GM23338 (cell line): Measurements from ENCODE around the gene ABCA1. TPM values are rescaled to one million over a fixed set of nuclear protein-coding genes. Genes with fewer than 3 reads are reported as not detected.

Experiments
- ATAC-seq: fragments of 200-7000 bp; cut with Tn5 transposase; 3 replicates; pipeline ENCODE4 v1.9.1; 2020
- DNase-seq: peaks from one replicate; pipeline ENCODE4 v3.0.0-alpha.2; 2015; ENCODE audit warnings: low spot score
- H2AFZ ChIP-seq: fragments of 200-600 bp; sonication (generic); 2 replicates; pipeline ENCODE4 v1.8.0; 2016; ENCODE audit warnings: antibody characterized with exemption, mild to moderate bottlenecking, moderate library complexity
- H3F3A ChIP-seq: fragments of 200-600 bp; sonication (generic); replicated peaks from 2 replicates; pipeline ENCODE4 v1.8.0; 2017; ENCODE audit warnings: antibody characterized with exemption, mixed run types, low read depth
- H3K27ac ChIP-seq: fragments of 200-600 bp; sonication (generic); 2 replicates; pipeline ENCODE4 v1.6.1; 2016; ENCODE audit warnings: low read depth
- H3K27me3 ChIP-seq: fragments of 200-600 bp; sonication (generic); 2 replicates; pipeline ENCODE4 v1.8.0; 2016; ENCODE audit warnings: mild to moderate bottlenecking, mixed run types, moderate library complexity; ENCODE audit not compliant: insufficient read depth
- H3K36me3 ChIP-seq: fragments of 200-600 bp; sonication (generic); 2 replicates; pipeline ENCODE4 v1.8.0; 2016; ENCODE audit warnings: mild to moderate bottlenecking; ENCODE audit not compliant: insufficient read depth
- H3K4me1 ChIP-seq: fragments of 200-600 bp; sonication (generic); 2 replicates; pipeline ENCODE4 v1.8.0; 2016; ENCODE audit warnings: mild to moderate bottlenecking, moderate library complexity; ENCODE audit not compliant: insufficient read depth
- H3K4me2 ChIP-seq: fragments of 200-600 bp; sonication (generic); 2 replicates; pipeline ENCODE4 v1.7.1; 2017; ENCODE audit warnings: mixed run types
- H3K4me3 ChIP-seq: fragments of 200-600 bp; sonication (generic); 2 replicates; pipeline ENCODE4 v1.6.1; 2016; ENCODE audit warnings: mixed run types
- H3K79me2 ChIP-seq: fragments of 200-600 bp; sonication (generic); replicated peaks from 2 replicates; pipeline ENCODE4 v1.8.0; 2017; ENCODE audit warnings: mild to moderate bottlenecking; ENCODE audit not compliant: insufficient read depth
- H3K9me2 ChIP-seq: fragments of 200-600 bp; sonication (generic); 2 replicates; pipeline ENCODE4 v1.8.0; 2017; ENCODE audit not compliant: insufficient read depth
- H4K20me1 ChIP-seq: fragments of 200-600 bp; sonication (generic); replicated peaks from 2 replicates; pipeline ENCODE4 v1.8.0; 2017; ENCODE audit warnings: mild to moderate bottlenecking; ENCODE audit not compliant: insufficient read depth
- H3K27ac Mint-ChIP-seq: 2 replicates; pipeline ENCODE4 v1.8.0; 2020; ENCODE audit warnings: inconsistent platforms, mild to moderate bottlenecking, moderate library complexity, mixed read lengths
- H3K27me3 Mint-ChIP-seq: 3 replicates; pipeline ENCODE4 v1.8.0; 2022; ENCODE audit warnings: low read depth, mild to moderate bottlenecking, moderate library complexity, mixed read lengths, inconsistent platforms; ENCODE audit not compliant: insufficient read depth, poor library complexity
- H3K36me3 Mint-ChIP-seq: 3 replicates; pipeline ENCODE4 v1.8.0; 2021; ENCODE audit warnings: low read depth, mild to moderate bottlenecking, inconsistent platforms, moderate library complexity, mixed read lengths
- H3K4me1 Mint-ChIP-seq: 3 replicates; pipeline ENCODE4 v1.8.0; 2020; ENCODE audit warnings: mild to moderate bottlenecking, inconsistent platforms, mixed read lengths
- H3K4me3 Mint-ChIP-seq: 3 replicates; pipeline ENCODE4 v1.8.0; 2021; ENCODE audit warnings: moderate library complexity, mild to moderate bottlenecking, inconsistent platforms, mixed read lengths
- H3K9me3 Mint-ChIP-seq: 3 replicates; pipeline ENCODE4 v1.8.0; 2020; ENCODE audit warnings: moderate library complexity, mild to moderate bottlenecking, inconsistent platforms, mixed read lengths
- CREB1 ChIP-seq: fragments of 250-450 bp; sonication (Bioruptor Pico); IDR thresholded peaks from 2 replicates; pipeline ENCODE4 v1.5.0; 2020; ENCODE audit warnings: low read depth, mild to moderate bottlenecking, moderate library complexity
- CTCF ChIP-seq, 2 experiments: fragments of 200-600 bp in 1 of 2; sonication (generic) in 1 of 2; conservative IDR thresholded peaks; 2 replicates each; pipeline versions ENCODE4 v1.5.1 to v1.6.1; 2016 to 2017; ENCODE audit warnings: antibody characterized with exemption in 2 of 2, low read depth in 2 of 2, mild to moderate bottlenecking in 2 of 2, moderate library complexity in 1 of 2
- ETS1 ChIP-seq: IDR thresholded peaks from 2 replicates; pipeline ENCODE4 v1.6.1; 2016; ENCODE audit warnings: antibody characterized with exemption
- EZH2 ChIP-seq: fragments of 200-600 bp; sonication (generic); IDR thresholded peaks from one replicate; pipeline ENCODE4 v1.8.0; 2017; ENCODE audit warnings: antibody characterized with exemption, mild to moderate bottlenecking, low read depth; ENCODE audit not compliant: unreplicated experiment
- EZH2phosphoT487 ChIP-seq: fragments of 200-600 bp; sonication (generic); IDR thresholded peaks from one replicate; pipeline ENCODE4 v1.8.1; 2018; ENCODE audit warnings: antibody characterized with exemption; ENCODE audit not compliant: unreplicated experiment
- JUNB ChIP-seq: IDR thresholded peaks from one replicate; pipeline ENCODE4 v1.6.1; 2016; ENCODE audit warnings: antibody characterized with exemption; ENCODE audit not compliant: unreplicated experiment
- NANOG ChIP-seq: IDR thresholded peaks from 2 replicates; pipeline ENCODE4 v1.6.1; 2016; ENCODE audit warnings: antibody characterized with exemption, borderline replicate concordance
- POLR2AphosphoS5 ChIP-seq: IDR thresholded peaks from 2 replicates; pipeline ENCODE4 v1.6.1; 2016; ENCODE audit warnings: antibody characterized with exemption, low read depth
- REST ChIP-seq: IDR thresholded peaks from one replicate; pipeline ENCODE4 v1.6.1; 2018; ENCODE audit warnings: antibody characterized with exemption; ENCODE audit not compliant: unreplicated experiment
- STAT1 ChIP-seq: IDR thresholded peaks from one replicate; pipeline ENCODE4 v1.6.1; 2016; ENCODE audit warnings: antibody characterized with exemption; ENCODE audit not compliant: unreplicated experiment
- ZNF114 ChIP-seq: fragments of 250-450 bp; sonication (Bioruptor Pico); IDR thresholded peaks from 2 replicates; pipeline ENCODE4 v1.5.0; 2020; ENCODE audit warnings: mild to moderate bottlenecking, moderate library complexity
- ZNF331 ChIP-seq: fragments of 250-450 bp; sonication (Bioruptor Pico); IDR thresholded peaks from 2 replicates; pipeline ENCODE4 v1.5.0; 2020; ENCODE audit warnings: low read depth, mild to moderate bottlenecking, moderate library complexity
- ZNF462 ChIP-seq: fragments of 250-450 bp; sonication (Bioruptor Pico); IDR thresholded peaks from 2 replicates; pipeline ENCODE4 v1.5.0; 2020; ENCODE audit warnings: mild to moderate bottlenecking, moderate library complexity
- polyA plus RNA-seq: library from polyadenylated mRNA; unstranded; fragments of >200 nt; fragmentation: Nextera tagmentation; extraction: Ambion mirVana; gene quantifications from 2 replicates; pipeline ENCODE4 v1.2.1, GENCODE V29; 2016
- total RNA-seq: library from RNA; depleted of rRNA; stranded (reverse); fragments of >200 nt; shearing (Covaris generic); gene quantifications from 2 replicates; pipeline ENCODE4 v1.2.3, GENCODE V29; 2014

ABCA1 gene
- total and polyA plus RNA-seq, 2 experiments from 2014 or later = 1.4 to 2.8 TPM

- no peak overlapping the region for H2AFZ ChIP-seq
These were observed 12.2 kb downstream of the ABCA1 start for GRCh38 chr9:104915753-104916152.

More at GRCh38 chr9:104915753-104916152, 12.2 kb downstream of the ABCA1 start:
- Histone ChIP-seq H3K4me3 (no peak overlapping the region), H3K27me3 (no peaks in the 10 kb centered on the region), H3K79me2 (no peaks in the 10 kb centered on the region; the same call in 1 of the 2 replicates), H3F3A (no peaks in the 10 kb centered on the region), H3K36me3 (no peaks in the 10 kb centered on the region), H3K4me1 (0 out of 2 replicates have a peak, but pooled peaks cover 3% of the 10 kb centered on the region), H4K20me1 (no peaks in the 10 kb centered on the region), H3K4me2 (no peak overlapping the region), H3K9me2 (no peaks in the 10 kb centered on the region), H3K27ac (no peak overlapping the region)
- H3K4me3 Mint-ChIP-seq = no peak overlapping the region
- peaks cover 1% of the 10 kb centered on the region for H3K27me3 Mint-ChIP-seq
- ATAC-seq = no peak
- no peaks in the 10 kb centered on the region; the same call in 2 of the 3 replicates for H3K36me3 Mint-ChIP-seq
- no peak overlapping the region for H3K27ac Mint-ChIP-seq
- DNase-seq = no peak
- no peaks in the 10 kb centered on the region for H3K9me3 Mint-ChIP-seq
- peaks cover 28% of the 10 kb centered on the region for H3K4me1 Mint-ChIP-seq
- TF ChIP-seq JUNB = no peak
- no peak for TF ChIP-seq ZNF114 (CRISPR knock-in tag)
- TF ChIP-seq ZNF462 = no peak
- no peak for TF ChIP-seq EZH2
- no peak for TF ChIP-seq REST
- no peak for TF ChIP-seq EZH2phosphoT487
- TF ChIP-seq ZNF331 (CRISPR knock-in tag) = no peak
- TF ChIP-seq CTCF (conservative IDR thresholded peaks at IDR 0.05; ENCODE audit: low read depth in 2 of 2) = no peak
- no peak for TF ChIP-seq NANOG
- no peak for TF ChIP-seq POLR2AphosphoS5
- no peak for TF ChIP-seq STAT1
- TF ChIP-seq CREB1 (CRISPR knock-in tag) = no peak
- no peak for TF ChIP-seq ETS1
